Measurements from ENCODE around the gene RPS5.

DNA sequence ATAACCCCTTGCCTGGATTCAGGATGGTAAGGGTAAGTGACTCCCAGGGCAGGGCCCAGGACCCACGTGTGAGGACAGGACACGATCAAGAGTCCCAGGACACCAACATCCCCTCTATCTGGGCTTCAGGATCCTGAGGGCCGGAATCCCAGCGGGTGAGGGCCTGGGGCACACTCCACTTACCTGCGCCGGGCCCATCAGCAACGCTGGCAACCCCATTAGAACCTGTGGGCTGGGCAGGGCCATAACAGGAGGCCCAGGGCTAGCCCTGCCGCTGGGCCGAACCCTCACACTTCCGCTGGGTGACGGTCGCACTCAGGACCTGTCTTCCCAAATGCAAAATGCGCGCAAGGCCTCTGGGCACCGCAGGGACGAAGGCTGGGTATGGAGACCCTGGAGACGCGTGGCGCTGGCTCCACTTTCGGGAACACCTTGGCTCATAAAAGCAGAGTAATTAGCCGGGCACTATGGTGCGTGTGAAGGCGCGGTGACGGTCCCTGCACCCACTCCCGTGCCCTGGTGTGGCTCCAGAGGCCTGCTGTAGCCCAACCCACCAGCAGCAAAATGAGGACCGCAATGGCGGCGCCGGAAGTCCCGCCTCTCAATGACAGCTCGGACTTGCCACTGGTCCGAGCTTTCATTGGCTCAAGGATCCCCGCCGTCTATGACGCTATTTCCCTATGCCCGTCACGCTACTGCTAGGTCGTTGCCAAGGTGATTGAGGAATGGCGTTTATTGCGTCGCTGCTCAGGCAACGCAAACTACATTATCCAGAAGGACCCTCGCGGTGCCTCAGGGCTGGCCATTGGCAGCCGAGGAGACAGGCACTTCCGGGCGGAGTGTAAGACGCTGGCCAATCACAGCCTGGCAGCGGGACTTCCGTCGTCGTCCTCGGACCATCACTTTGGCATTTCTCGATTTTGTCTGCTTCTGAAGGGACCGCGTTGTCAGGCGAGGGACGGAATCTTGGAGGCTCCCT is 52.8 kb downstream of the RPS5 start, which contains the start of gene ZNF132:
- TF ChIP-seq, protein P1, sequence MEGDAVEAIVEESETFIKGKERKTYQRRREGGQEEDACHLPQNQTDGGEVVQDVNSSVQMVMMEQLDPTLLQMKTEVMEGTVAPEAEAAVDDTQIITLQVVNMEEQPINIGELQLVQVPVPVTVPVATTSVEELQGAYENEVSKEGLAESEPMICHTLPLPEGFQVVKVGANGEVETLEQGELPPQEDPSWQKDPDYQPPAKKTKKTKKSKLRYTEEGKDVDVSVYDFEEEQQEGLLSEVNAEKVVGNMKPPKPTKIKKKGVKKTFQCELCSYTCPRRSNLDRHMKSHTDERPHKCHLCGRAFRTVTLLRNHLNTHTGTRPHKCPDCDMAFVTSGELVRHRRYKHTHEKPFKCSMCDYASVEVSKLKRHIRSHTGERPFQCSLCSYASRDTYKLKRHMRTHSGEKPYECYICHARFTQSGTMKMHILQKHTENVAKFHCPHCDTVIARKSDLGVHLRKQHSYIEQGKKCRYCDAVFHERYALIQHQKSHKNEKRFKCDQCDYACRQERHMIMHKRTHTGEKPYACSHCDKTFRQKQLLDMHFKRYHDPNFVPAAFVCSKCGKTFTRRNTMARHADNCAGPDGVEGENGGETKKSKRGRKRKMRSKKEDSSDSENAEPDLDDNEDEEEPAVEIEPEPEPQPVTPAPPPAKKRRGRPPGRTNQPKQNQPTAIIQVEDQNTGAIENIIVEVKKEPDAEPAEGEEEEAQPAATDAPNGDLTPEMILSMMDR (IDR thresholded peaks at IDR 0.05; ENCODE audit: low read length), result no peak
- no peak for TF ChIP-seq EZH2 (optimal IDR thresholded peaks at IDR 0.05; ENCODE audit: low read depth, low read length)
